MV-4-11 (cell line): ENCODE measurements around the gene KNDC1.
"Not testable (repeated sequence)": the region's sequence is repeated elsewhere in the genome, so short reads cannot be mapped to it uniquely, and the experiment has no call there.

Experiments
- DNase-seq: peaks from one replicate; lab custom pipeline; 2025; lab: John Stamatoyannopoulos, UW

KNDC1 gene

GRCh38 chr10:133159950-133160825 lies at the start of gene KNDC1:
Gene KNDC1, plus strand, starts transcription at chr10:133160219. Its CDS starts 249 bp downstream, at chr10:133160468.
- no peak for DNase-seq

GRCh38 chr10:133110609-133111275 lies 49.3 kb upstream of the KNDC1 start:
- DNase-seq: no peak

GRCh38 chr10:133111640-133112039 lies 48.4 kb upstream of the KNDC1 start:
- DNase-seq: not testable (repeated sequence)

GRCh38 chr10:133113146-133113830 lies 46.7 kb upstream of the KNDC1 start:
- DNase-seq: no peak

GRCh38 chr10:133113847-133114246 lies 46.2 kb upstream of the KNDC1 start:
- no peak for DNase-seq

- DNase-seq: no peak
These were observed 45.8 kb upstream of the KNDC1 start for GRCh38 chr10:133114251-133114650.

GRCh38 chr10:133114726-133115452 lies 45.1 kb upstream of the KNDC1 start:
- no peak for DNase-seq

GRCh38 chr10:133115453-133115842 lies 44.6 kb upstream of the KNDC1 start:
- no peak for DNase-seq

- DNase-seq: no peak
These were observed 44.0 kb upstream of the KNDC1 start for GRCh38 chr10:133115976-133116375.

- no peak for DNase-seq
These were observed 43.6 kb upstream of the KNDC1 start for GRCh38 chr10:133116455-133116854.

- no peak for DNase-seq
These were observed 42.9 kb upstream of the KNDC1 start for GRCh38 chr10:133117036-133117687.

- no peak for DNase-seq
These were observed 42.3 kb upstream of the KNDC1 start for GRCh38 chr10:133117688-133118071.

- no peak for DNase-seq
These were observed 38.5 kb upstream of the KNDC1 start for GRCh38 chr10:133121479-133121878.

GRCh38 chr10:133122171-133122935 lies 37.7 kb upstream of the KNDC1 start:
- DNase-seq: no peak

- DNase-seq: no peak
These were observed 36.8 kb upstream of the KNDC1 start for GRCh38 chr10:133123050-133123745.

- DNase-seq: no peak
These were observed 36.2 kb upstream of the KNDC1 start for GRCh38 chr10:133123746-133124356.

GRCh38 chr10:133124357-133125211 lies 35.4 kb upstream of the KNDC1 start:
- DNase-seq: no peak

- no peak for DNase-seq
These were observed 34.1 kb upstream of the KNDC1 start for GRCh38 chr10:133125901-133126300.
